GM19328 (cell line): ENCODE measurements around the gene VRK1.

ENCODE experiments used
- ATAC-seq: cut with Tn5 transposase; IDR thresholded peaks from one replicate; pipeline ENCODE4 v1.9.1; 2021; ENCODE audit warnings: mild to moderate bottlenecking, moderate library complexity; ENCODE audit not compliant: unreplicated experiment

VRK1 gene

GRCh38 chr14:96790186-96790585 is 7.0 kb upstream of the VRK1 start:
- ATAC-seq, result no peak

- ATAC-seq, result no peak
These were observed 6.5 kb upstream of the VRK1 start for GRCh38 chr14:96790706-96791105.

GRCh38 chr14:96792003-96792402 is 5.2 kb upstream of the VRK1 start:
- no peak for ATAC-seq

- no peak for ATAC-seq
These were observed 4.6 kb upstream of the VRK1 start for GRCh38 chr14:96792591-96792990.

GRCh38 chr14:96793547-96793946 is 3.6 kb upstream of the VRK1 start:
- ATAC-seq, result no peak

GRCh38 chr14:96795109-96795828 is 1.9 kb upstream of the VRK1 start:
- no peak for ATAC-seq

GRCh38 chr14:96797582-96798349 is 584 bp downstream of the VRK1 start:
- peak; percentile 33 for ATAC-seq

- ATAC-seq, result no peak
These were observed 1.8 kb downstream of the VRK1 start for GRCh38 chr14:96798956-96799355.

- ATAC-seq, result no peak
These were observed 2.4 kb downstream of the VRK1 start for GRCh38 chr14:96799489-96800054.

GRCh38 chr14:96801931-96802330 is 4.7 kb downstream of the VRK1 start:
- ATAC-seq, result no peak

- ATAC-seq, result no peak
These were observed 5.8 kb downstream of the VRK1 start for GRCh38 chr14:96802963-96803362.

GRCh38 chr14:96803958-96804357 is 6.8 kb downstream of the VRK1 start:
- no peak for ATAC-seq

GRCh38 chr14:96804895-96805294 is 7.7 kb downstream of the VRK1 start:
- ATAC-seq, result no peak

GRCh38 chr14:96805956-96806355 is 8.8 kb downstream of the VRK1 start:
- ATAC-seq, result no peak

GRCh38 chr14:96806836-96807235 is 9.7 kb downstream of the VRK1 start:
- ATAC-seq, result no peak

GRCh38 chr14:96808619-96809406 is 11.6 kb downstream of the VRK1 start:
- no peak for ATAC-seq

- ATAC-seq, result no peak
These were observed 14.1 kb downstream of the VRK1 start for GRCh38 chr14:96811265-96811664.

GRCh38 chr14:96811985-96812667 is 14.9 kb downstream of the VRK1 start:
- no peak for ATAC-seq

GRCh38 chr14:96816281-96816680 is 19.1 kb downstream of the VRK1 start:
- no peak for ATAC-seq

GRCh38 chr14:96817750-96818666 is 20.8 kb downstream of the VRK1 start:
- no peak for ATAC-seq
